Liver (tissue), 9 donors: ENCODE data around the gene MED29. TPM values are rescaled to one million over a fixed set of nuclear protein-coding genes. Genes with fewer than 3 reads are reported as not detected.

ENCODE experiments used
- DNase-seq: peaks from one replicate; pipeline ENCODE4 v3.0.0-alpha.2; 2017; ENCODE audit warnings: low spot score
- H3K27ac ChIP-seq, 2 donors: one replicate each; pipeline ENCODE4 v1.7.0; 2013; ENCODE audit warnings: inconsistent platforms in 2 of 2, low read length in 2 of 2, control low read depth in 1 of 2, low read depth in 1 of 2, mild to moderate bottlenecking in 1 of 2
- H3K27me3 ChIP-seq, 4 donors: one replicate each; pipeline versions ENCODE4 v1.6.1 to v1.7.0; 2013; ENCODE audit warnings: low read length in 3 of 4, inconsistent platforms in 1 of 4, mild to moderate bottlenecking in 1 of 4, moderate library complexity in 1 of 4; ENCODE audit not compliant: control insufficient read depth in 4 of 4, insufficient read depth in 4 of 4
- H3K36me3 ChIP-seq, 4 donors: one replicate each; pipeline versions ENCODE4 v1.6.1 to v1.7.0; 2013; ENCODE audit warnings: low read length in 3 of 4, mild to moderate bottlenecking in 3 of 4, low read depth in 1 of 4, moderate library complexity in 1 of 4; ENCODE audit not compliant: control insufficient read depth in 4 of 4, insufficient read depth in 3 of 4
- H3K4me1 ChIP-seq, 4 donors: one replicate each; pipeline versions ENCODE4 v1.6.1 to v1.7.0; 2013; ENCODE audit warnings: low read length in 3 of 4, mild to moderate bottlenecking in 3 of 4, moderate library complexity in 1 of 4; ENCODE audit not compliant: control insufficient read depth in 4 of 4, insufficient read depth in 4 of 4
- H3K4me3 ChIP-seq, 3 donors: one replicate each; pipeline versions ENCODE4 v1.6.1 to v1.7.0; 2013; ENCODE audit warnings: low read length in 3 of 3, control low read depth in 1 of 3, low read depth in 1 of 3, mild to moderate bottlenecking in 1 of 3
- H3K9ac ChIP-seq, 2 donors: one replicate each; pipeline ENCODE4 v1.7.0; 2013; ENCODE audit warnings: low read length in 2 of 2, mild to moderate bottlenecking in 2 of 2, moderate library complexity in 2 of 2, control low read depth in 1 of 2, low read depth in 1 of 2
- H3K9me3 ChIP-seq, 4 donors: one replicate each; pipeline versions ENCODE4 v1.6.1 to v1.7.0; 2013; ENCODE audit warnings: low read length in 3 of 4; ENCODE audit not compliant: control insufficient read depth in 4 of 4
- ATF3 ChIP-seq: IDR thresholded peaks from 2 replicates; pipeline ENCODE4 v1.6.1; 2016; ENCODE audit warnings: antibody characterized with exemption
- CTCF ChIP-seq: fragments of 150-350 bp; IDR thresholded peaks from 2 replicates; pipeline ENCODE4 v1.5.1; 2017; ENCODE audit warnings: improper control_type of control experiment, low read depth, low read length; ENCODE audit not compliant: missing input control
- EGR1 ChIP-seq, 2 donors: IDR thresholded peaks; 2 replicates each; pipeline ENCODE4 v1.6.1; 2016 to 2018; ENCODE audit warnings: antibody characterized with exemption in 2 of 2, low read depth in 2 of 2
- FOXA1 ChIP-seq: IDR thresholded peaks from 2 replicates; pipeline ENCODE4 v1.6.1; 2016; ENCODE audit warnings: antibody characterized with exemption
- FOXA2 ChIP-seq: IDR thresholded peaks from 2 replicates; pipeline ENCODE4 v1.6.1; 2016; ENCODE audit warnings: antibody characterized with exemption
- GABPA ChIP-seq, 2 donors: IDR thresholded peaks in 1 of 2; conservative IDR thresholded peaks in 1 of 2; 2 replicates each; pipeline ENCODE4 v1.6.1; 2016; ENCODE audit warnings: antibody characterized with exemption in 2 of 2, mild to moderate bottlenecking in 1 of 2, moderate library complexity in 1 of 2
- HNF4A ChIP-seq, 2 donors: conservative IDR thresholded peaks; 2 replicates each; pipeline ENCODE4 v1.6.1; 2016; ENCODE audit warnings: antibody characterized with exemption in 2 of 2, mild to moderate bottlenecking in 2 of 2
- HNF4G ChIP-seq: IDR thresholded peaks from 2 replicates; pipeline ENCODE4 v1.6.1; 2016; ENCODE audit warnings: antibody characterized with exemption
- JUND ChIP-seq, 2 donors: IDR thresholded peaks; 2 replicates each; pipeline ENCODE4 v1.6.1; 2016; ENCODE audit warnings: antibody characterized with exemption in 2 of 2
- MAX ChIP-seq: IDR thresholded peaks from 2 replicates; pipeline ENCODE4 v1.6.1; 2016; ENCODE audit warnings: antibody characterized with exemption
- NR2F2 ChIP-seq: IDR thresholded peaks from 2 replicates; pipeline ENCODE4 v1.6.1; 2016; ENCODE audit warnings: antibody characterized with exemption
- RAD21 ChIP-seq, 2 donors: IDR thresholded peaks; 2 replicates each; pipeline ENCODE4 v1.6.1; 2016; ENCODE audit warnings: antibody characterized with exemption in 2 of 2, mild to moderate bottlenecking in 2 of 2
- REST ChIP-seq: IDR thresholded peaks from 2 replicates; pipeline ENCODE4 v1.6.1; 2016; ENCODE audit warnings: antibody characterized with exemption, mild to moderate bottlenecking
- RXRA ChIP-seq, 2 donors: IDR thresholded peaks; 2 replicates each; pipeline ENCODE4 v1.6.1; 2017 to 2018; ENCODE audit warnings: antibody characterized with exemption in 2 of 2, mild to moderate bottlenecking in 1 of 2
- SP1 ChIP-seq: IDR thresholded peaks from 2 replicates; pipeline ENCODE4 v1.6.1; 2018; ENCODE audit warnings: antibody characterized with exemption, mild to moderate bottlenecking
- TAF1 ChIP-seq: conservative IDR thresholded peaks from 2 replicates; pipeline ENCODE4 v1.6.1; 2016; ENCODE audit warnings: antibody characterized with exemption, mild to moderate bottlenecking
- YY1 ChIP-seq: IDR thresholded peaks from 2 replicates; pipeline ENCODE4 v1.6.1; 2016; ENCODE audit warnings: antibody characterized with exemption, mild to moderate bottlenecking
- ZBTB33 ChIP-seq: IDR thresholded peaks from 2 replicates; pipeline ENCODE4 v1.6.1; 2016; ENCODE audit warnings: antibody characterized with exemption
- WGBS: extraction: QIAGEN DNeasy Blood & Tissue Kit; methylation state at CpG from one replicate; pipeline ENCODE4 v1.1.7; 2013; 5-methylcytosine and 5-hydroxymethylcytosine counted together
- polyA plus RNA-seq, 2 donors: library from polyadenylated mRNA; stranded (reverse) in 1 of 2; unstranded in 1 of 2; fragments of 200-250 nt in 1 of 2; fragments of >200 nt in 1 of 2; fragmentation: Nextera tagmentation in 1 of 2; extraction: Ambion mirVana in 1 of 2; gene quantifications; one replicate each; pipeline versions ENCODE4 v1.2.1 to v1.2.3, GENCODE V29; 2013 to 2015
- total RNA-seq, 2 donors: library from RNA; depleted of rRNA; stranded (reverse); fragments of >200 nt; gene quantifications; one replicate each; pipeline ENCODE4 v1.2.3, GENCODE V29; 2014
- donor health status: healthy.
- donor health status: healthy.
- donor health status: healthy.
- donor health status: healthy.
- donor health status: healthy.

MED29 gene
- total and polyA plus RNA-seq, 4 donors: 11.0 to 24.2 (median 17.4) TPM

- DNase-seq: no peak
- Histone ChIP-seq H3K4me1 (peaks cover 7 to 19% (median 14%) of the 10 kb centered on the region in 4 donors), H3K27ac (no peak overlapping the region), H3K36me3 (peaks cover 17 to 61% (median 47%) of the 10 kb centered on the region in 4 donors), H3K9me3 (no peaks in the 10 kb centered on the region), H3K4me3 (no peak overlapping the region), H3K9ac (no peak overlapping the region), H3K27me3 (no peaks in the 10 kb centered on the region)
- WGBS: 94% methylated on average over 3 of the region's 3 CpGs
- TF ChIP-seq EGR1 (IDR thresholded peaks at IDR 0.05; ENCODE audit: low read depth in 2 of 2) (no peak), SP1 (no peak), CTCF (no peak), REST (no peak), RAD21 (IDR thresholded peaks at IDR 0.05) (no peak), ZBTB33 (no peak), MAX (no peak), GABPA (IDR thresholded peaks at IDR 0.05 in 1 of 2, conservative IDR thresholded peaks at IDR 0.05 in 1 of 2) (no peak), RXRA (IDR thresholded peaks at IDR 0.05) (no peak), NR2F2 (no peak), HNF4A (conservative IDR thresholded peaks at IDR 0.05) (no peak), YY1 (no peak), JUND (IDR thresholded peaks at IDR 0.05) (no peak), HNF4G (no peak), FOXA2 (no peak), FOXA1 (no peak), TAF1 (no peak), ATF3 (no peak)
These were observed 32.2 kb upstream of the MED29 start for GRCh38 chr19:39359026-39359425.
